Midbrain (tissue), 1 donor: ENCODE data around the gene HEG1.
"Not testable (repeated sequence)": the region's sequence is repeated elsewhere in the genome, so short reads cannot be mapped to it uniquely, and the experiment has no call there.

Experiments
- DNase-seq: peaks from one replicate; lab custom pipeline; 2025; lab: John Stamatoyannopoulos, UW

The HEG1 gene

DNA sequence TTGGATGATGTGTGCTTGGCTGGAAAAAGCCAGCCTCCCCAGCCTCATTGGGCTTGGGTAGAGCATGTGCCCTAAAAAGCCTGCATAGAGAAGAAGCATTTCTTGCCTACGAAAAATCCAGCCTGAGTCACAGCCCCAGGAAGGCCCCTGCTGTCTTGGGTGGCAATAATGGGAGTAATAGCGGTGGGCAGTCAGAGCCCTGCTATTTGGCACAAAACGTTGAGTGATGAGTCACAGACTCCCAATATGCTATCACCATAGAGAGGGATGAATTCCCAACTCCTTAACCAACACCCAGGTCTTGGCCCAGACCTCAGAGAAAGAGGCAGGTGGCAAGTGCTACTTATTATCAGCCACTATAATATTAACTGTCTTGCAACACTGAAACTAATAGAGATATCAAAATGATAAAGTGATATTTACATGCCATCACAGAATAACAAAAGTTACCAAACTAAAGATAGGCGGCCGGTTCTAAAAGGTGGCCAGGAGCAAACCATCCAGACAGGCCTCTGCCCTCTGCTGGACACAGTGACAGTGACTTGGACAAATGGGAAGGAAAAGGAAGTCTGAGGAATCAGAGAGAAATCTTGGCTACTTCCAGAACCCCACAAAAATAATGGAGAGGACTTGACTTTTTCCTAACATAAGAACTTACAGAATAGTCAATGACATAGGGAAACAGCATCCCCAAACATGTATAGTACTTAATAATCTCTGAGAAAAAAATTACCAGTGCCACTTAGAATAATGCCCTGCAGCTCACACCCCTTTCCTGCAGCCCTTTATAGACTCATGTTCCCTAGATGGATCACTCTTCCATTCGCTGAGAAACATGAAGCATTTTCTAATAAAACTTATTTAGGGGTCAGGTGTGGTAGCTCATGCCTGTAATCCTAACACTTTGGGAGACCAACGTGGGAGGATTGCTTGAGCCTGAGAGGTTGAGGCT is 69.3 kb downstream of the HEG1 start:
- DNase-seq = no peak

DNA sequence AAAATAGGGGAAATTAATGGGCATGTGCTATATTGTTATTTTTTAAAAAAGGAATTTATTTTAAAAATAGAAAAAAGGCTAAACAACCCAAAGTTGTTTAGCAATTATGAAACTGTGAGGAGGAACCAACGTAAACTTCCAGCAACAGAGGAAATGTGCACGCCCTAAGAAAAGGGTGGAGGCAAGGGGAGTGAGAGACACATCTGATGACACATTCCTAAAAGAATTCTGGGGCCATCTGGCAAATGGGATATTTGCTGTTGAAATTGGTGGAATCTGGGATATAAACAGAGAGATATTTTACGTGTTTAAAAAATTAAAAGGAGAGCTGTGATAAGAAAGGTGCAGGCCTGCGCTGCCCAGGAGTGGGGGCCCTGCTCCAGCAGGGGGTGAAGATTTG is 70.4 kb downstream of the HEG1 start:
- DNase-seq = no peak

DNA sequence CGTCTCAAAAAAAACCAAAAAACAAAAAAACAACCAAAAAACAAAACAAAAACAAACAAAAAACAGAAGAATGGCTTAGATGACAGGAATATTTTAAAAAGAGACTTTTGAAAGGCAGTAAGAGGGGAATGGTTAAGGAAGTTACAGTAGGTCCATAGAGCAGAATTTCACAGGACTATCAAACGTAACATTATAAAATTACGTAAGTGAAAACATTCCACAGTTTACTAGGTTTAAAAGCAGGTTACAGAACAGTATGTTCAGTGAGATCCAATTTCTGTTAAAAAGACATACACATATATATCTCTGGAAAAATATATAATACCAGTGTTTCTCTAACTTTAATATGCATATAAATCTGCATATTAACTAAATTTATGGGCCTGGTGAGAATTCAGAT is 71.0 kb downstream of the HEG1 start:
- DNase-seq = no peak

DNA sequence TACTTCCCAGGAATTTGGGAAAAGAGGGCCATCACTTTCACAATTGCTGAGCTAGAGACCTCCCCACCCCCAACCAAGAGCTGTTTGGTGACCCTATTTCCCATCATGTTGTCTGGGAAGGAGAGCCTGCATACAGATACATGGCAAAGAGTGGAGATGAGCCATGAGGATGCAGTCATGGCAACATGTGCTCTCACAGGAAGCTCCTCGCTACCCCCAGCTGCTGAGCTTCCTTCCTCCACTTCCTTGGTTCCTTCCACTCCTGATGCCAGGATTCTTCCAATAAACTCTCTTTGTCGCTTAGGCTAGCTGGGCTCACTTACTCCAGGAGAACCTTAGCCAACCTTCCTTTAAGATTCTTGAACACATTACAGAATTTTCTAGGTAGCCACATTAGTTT is 72.9 kb downstream of the HEG1 start:
- DNase-seq = no peak

DNA sequence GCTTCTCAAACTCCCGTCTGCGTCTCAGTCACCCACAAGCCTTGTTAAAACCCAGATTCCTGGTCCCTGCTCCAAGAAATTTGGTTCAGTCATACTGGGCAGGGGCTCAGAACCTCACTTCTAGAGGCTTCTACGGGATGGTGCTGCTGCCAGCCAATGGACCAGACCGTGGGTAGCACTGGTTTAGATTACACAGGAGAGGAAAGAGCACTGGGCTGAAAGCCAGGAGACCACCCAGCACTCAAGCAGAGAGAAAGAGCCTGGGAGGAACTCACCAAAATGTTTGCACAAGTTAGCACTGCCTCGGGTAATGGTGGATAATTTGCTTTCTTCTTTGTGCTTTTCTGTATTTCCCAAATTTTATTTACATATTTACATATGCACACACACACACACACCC is 74.3 kb downstream of the HEG1 start:
- no peak for DNase-seq

DNA sequence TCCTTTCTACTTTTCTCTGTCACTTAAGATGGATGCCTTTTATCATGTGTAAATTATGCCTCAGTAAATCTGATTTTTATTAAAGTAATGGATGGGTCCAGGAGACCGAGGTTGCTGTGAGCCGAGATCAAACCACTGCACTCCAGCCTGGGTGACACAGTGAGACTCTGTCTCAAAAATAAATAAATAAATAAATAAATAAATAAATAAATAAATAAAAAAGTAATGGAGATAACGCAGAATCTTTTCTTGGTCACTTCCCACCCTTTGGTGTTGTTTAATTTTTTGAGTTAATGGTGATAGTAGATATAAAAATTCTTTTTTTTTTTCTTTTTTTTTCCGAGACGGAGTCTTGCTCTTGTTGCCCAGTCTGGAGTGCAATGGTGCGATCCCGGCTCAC is 77.2 kb downstream of the HEG1 start:
- DNase-seq = no peak

DNA sequence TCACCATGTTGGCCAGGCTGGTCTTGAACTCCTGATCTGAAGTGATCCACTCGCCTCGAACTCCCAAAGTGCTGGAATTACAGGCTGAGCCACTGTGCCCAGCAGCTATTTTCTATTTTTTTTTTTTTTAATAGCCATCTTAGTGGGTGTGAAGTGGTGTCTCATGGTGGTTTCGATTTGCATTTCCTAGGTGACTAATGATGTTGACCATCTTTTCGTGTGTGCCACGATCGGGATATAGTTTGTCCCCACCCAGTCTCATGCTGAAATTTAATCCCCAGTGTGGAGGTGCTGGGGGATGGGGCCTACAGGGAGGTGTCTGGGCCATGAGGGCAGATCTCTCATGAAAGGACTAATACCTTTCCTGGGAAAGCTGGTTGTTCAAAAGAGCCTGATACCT is 79.4 kb downstream of the HEG1 start:
- no peak for DNase-seq

DNA sequence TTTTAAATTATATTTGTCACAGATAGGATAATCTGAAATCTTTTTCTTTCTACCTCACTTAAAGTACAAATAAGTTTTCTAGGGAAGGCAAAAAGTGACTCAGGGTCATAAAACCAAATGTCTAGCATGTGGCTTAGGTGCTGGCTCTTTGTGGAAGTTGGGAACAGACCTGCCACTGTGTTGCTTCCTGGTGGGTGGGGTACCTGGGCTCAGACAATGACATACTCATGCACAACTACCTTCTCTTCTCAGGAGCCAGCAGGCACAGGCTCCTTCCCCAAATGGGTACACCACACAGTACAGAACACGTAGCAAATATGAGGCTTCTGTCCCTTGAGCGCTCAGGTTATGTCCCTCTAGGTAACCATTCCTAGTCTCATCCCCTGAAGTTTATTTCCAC is 81.1 kb downstream of the HEG1 start:
- DNase-seq = no peak

DNA sequence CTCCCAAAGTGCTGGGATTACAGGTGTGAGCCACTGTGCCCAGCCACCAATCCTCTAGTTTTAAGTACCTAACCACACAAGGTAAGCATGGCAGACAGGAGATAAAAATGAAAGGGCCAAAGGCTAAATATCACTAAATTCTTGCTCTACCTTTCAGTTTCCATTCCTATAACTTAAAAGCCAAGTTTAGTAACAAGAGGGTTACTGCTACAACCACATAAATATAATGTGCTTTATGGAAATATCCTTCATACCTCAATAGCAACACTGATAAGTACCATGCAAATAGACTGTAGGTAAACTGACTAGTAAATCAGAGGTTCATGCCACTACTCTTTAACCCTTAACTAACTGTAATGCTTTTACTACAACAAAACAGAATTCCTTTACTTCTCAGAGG is 82.5 kb downstream of the HEG1 start:
- DNase-seq = no peak

DNA sequence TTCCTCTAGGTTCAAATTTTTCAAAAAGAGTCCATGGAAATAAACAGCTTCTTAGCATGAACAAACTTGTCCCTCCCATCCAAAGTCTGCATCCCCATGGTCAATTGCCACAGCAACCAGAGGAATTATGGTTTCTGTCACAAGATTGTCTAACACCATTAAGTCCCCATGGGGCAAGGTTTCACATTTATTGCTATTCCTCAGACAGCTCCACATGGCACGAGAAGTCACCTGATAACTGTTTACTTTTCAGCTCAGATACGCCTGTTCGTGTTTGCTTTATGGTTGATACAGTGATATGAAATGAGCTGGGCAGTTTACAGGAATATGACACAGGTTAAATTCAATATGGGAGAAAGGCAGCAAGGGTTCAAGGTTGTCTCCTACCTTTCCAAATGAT is 83.3 kb downstream of the HEG1 start:
- DNase-seq = no peak

DNA sequence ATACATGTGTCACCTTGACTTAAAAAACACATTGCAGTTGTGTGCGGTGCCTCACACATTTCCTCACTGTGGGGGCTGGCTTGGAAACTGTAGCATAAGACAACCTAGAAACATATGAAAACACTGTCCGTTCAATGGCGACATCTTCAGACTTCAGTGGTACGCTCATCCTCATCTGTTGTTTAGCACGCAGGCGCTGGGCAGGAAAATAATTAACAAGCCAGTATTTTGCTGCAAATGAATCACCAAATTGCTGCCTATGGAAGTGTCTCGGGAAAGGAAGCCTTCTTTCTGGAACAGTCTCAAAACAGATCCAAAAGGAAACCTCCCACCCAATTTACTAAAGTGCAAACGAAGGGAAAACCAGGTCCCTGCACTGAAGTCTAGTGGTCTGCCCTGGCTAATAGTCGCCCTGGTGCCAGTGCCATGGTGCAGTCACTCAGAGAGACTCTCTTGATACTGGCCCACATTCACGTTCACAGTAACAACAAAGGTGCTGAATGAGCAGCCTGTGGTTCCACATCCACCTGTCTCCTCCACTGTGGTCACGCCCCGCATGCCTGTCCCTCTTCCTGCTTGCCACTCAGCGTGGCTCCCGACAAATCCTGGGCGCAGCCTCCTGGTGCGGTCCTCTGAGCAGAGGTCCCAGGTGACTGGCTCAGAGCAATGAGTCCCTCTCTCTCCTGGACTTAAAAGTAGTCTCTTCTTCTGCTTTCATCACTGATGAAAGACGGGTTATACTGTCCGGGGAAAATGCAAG is 85.7 kb downstream of the HEG1 start:
- DNase-seq = no peak

DNA sequence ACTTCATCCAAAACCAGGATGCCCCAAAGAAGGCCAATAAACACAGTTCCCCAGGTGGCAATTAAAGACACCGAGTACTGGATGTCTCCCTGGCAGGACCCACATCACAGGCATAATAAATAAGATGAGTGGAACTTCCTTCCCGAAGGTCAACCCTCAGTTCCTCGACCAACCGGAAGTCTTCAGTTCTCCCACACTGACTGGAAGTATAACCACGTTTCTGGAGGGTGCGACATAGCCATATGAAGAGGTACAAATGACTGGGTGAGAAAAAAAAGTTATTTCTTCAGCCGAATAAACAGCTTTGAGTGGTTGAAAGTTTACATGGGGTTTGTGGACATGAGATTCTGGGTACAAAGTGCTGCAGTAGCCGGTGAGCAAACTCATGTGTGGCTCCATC is 86.6 kb downstream of the HEG1 start:
- no peak for DNase-seq

DNA sequence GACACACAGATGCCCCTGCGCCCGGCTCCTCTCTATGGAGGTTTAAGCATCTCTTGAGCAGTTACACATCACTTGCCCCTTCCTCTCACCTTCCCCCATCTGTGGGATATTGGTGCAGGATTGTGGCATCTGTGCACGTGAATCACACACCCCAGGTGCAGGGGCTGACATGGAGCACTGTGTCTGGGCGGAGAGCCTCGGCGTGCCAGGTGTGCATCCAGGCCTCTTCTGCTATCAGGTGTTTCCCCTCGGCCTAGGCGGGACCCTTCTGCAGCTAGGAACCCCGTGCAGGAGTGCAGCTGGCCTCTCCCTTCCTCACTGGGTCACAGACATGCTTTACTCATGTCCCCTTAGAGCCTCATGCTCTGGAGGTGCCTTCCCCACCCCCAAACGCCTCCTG is 87.8 kb downstream of the HEG1 start:
- no peak for DNase-seq

DNA sequence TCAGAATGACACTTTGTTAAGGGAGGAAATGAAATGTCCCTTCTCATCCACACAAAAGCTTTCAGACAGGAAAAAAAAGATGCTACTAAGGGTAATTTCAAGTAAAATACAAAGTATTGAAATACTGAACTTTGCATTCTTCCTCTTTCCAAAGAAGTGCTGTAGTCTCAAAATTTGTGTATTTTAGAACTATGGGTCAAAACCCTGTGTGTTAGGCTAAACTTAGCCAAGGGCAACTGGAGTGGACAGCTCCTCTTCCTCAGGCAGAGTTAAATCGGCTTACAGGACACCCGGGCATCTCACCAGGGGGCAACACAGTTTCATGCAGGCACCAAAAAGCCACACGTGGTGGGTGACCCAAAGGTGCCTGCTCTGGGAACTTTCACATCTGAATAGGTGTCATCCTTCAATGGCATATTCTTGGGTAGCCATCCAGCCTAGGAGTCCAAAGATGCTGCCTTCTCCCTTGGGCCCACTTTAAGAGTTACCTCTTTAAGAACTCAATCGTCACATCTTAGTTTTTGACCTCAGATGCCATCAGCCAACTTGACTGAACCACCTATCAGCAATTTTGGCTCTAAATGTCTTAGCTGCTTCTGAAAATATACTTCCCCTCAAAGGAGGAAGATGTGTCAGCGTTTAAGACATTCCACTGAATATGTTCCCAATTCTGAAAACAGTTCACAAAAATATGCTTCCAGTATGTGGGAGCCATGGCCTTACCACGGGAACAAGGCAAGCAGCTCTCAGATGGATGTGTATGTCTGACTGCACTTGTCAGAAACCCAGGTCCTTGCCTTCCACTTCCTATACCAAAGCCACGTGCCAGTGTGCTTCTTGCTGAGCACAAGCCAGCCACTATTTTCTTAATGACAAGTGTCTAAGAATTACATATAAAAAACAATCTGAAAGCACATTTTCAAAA is 89.0 kb downstream of the HEG1 start:
- no peak for DNase-seq

DNA sequence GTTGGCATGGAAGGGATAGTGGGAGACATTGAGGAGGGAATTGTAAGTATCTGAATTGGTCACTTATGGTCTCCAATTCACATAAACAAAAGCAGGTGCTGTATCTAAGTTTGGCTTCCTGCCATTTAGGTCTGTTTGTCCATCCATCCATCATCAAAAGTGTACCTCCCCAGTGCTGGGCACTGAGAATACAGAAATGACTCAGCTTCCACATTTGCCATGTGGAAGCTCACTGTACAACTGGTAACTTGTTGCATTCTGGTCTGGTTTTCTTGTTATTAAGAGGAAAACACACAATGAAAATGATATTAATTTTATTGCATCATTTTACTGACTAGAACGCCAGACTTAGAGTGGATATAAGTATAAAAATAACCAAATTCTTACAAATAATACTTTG is 90.4 kb downstream of the HEG1 start:
- no peak for DNase-seq

DNA sequence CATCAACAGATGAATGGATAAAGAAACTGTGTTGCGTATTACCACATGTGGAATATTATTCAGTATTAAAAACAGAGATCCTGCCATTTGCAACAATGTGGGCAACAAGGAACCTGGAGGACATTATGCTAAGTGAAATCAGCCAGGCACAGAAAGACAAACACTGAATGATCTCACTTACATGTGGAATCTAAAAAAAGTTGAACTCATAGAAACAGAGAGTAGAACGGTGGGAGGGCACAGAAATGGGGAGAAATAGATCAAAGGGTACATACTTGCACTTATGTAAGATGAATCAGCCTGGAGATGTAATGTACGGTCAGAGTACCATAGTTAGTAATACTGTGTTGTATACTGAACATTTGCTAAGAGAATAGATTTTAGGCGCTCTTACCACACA is 91.4 kb downstream of the HEG1 start:
- DNase-seq = no peak

DNA sequence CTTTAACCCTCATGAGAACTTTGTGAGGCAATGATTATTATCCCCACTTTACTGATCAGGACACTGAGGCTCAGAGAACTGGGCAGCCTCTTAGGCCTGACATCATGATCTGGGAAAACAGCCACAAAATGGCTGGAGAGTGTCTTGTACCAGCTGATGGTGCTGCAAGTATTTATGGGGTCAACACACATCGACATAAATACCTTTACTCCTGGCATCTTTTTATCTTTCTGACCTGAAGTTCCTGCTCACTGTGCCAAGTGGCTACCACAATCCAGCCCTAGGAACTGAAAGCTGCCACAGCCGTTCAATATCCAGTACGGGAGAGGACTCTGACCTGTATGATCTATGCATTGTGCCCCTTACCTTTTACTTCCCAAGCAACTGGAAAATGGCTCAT is 92.0 kb downstream of the HEG1 start:
- DNase-seq = no peak

DNA sequence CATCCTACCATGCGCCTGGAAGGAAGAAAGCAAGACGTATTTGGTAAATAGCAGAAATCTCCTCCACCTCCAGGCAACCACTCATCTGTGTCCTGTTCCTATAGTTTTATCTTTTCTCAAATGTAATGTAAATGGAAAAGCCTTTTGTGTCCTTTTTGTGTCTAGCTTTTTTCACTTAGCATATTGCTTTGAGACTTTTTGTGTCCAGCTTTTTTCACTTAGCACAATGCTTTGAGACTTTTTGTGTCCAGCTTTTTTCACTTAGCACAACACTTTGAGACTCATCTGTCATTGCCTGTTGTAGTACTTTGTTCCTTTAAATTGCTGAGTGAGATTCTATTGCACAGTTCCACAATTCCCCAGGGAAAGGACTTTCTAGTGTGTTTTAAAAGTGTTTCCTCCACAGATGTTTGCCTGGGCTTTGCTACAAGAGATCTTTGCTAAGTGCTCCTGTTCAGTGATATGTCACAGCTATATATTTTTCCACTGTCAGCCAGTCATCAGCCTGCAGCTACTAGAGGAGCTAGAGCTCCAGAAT is 93.3 kb downstream of the HEG1 start:
- no peak for DNase-seq

DNA sequence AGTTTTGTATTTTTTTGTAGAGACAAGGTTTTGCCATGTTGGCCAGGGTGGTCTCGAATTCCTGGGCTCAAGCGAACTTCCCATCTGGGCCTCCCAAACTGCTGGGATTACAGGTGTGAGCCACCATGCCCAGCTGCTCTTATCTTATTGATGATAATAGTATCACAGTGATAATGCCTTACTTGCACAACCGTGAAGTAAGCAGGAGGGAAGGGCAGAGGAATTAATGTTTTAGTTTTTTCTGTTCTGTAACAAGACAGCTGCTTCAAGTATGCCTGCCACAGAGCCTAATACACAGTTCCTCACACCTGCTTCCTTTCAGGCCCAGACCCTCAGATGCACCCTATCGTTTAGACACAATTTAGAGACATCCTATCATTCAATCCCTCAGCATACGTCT is 95.1 kb downstream of the HEG1 start:
- no peak for DNase-seq

DNA sequence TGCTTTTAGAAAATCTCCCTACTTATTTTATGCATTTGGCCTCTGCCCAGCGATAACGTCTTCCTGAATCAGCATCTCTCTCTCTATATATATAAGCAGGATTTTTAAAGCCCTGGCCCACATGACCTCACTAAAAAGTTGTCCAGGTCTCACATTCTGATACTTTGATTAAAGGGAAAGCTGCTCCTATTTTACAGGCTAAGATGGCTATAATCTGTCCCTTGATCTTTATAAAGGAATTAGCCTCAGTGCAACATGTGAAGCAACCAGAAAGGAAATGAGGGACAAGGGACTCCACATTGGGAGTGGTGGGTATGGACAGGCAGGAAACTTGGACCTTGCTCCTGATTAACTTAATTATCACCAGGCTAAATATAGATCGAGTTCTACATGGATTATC is 95.7 kb downstream of the HEG1 start:
- no peak for DNase-seq

DNA sequence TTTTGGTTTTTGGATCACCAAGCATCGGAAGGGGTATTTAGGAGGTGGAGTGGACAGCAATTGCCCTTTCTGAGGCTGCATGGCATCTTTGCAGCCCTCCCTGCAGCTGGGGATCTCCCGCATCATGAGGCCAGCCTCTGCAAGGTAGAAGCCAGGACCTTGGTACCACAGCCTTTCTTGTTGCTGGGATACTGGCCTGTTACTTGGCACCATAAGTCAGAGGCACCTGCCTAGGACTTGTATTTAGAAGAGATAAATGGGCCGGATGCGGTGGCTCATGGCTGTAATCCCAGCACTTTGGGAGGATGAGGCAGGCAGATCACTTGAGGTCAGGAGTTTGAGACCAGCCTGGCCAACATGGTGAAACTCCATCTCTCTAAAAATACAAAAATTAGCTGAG is 97.8 kb downstream of the HEG1 start:
- not testable (repeated sequence) for DNase-seq

DNA sequence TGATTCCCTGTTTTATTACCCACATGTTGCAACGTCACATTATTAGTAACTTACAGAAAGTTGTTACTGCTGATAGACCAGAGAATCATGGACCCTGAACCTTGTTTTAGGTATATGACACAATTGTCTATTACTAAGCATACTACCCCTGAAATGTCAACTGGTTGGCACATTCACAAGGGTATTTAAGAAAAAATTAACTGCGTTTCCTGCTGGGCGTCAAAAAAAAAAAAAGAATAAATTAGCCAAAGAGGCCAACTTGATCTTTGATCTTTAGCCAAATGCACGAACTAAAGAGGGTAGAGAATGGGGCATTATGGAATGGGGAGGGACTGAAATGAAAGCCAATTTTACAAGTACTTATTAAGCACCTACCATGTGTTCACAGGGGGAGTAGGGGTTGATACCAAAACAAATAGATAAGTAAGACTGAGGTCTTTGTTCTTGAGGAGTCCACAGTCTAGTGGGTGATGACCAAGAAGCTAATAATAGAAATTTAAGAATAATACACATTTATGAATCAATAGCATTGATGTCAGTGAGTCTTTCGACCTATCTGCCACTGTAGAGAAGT is 103.4 kb downstream of the HEG1 start:
- DNase-seq = no peak
